IPS-NIHi7 (cell line): Measurements from ENCODE around the gene FYN.
"Not testable (repeated sequence)": the region's sequence is repeated elsewhere in the genome, so short reads cannot be mapped to it uniquely, and the experiment has no call there.

ENCODE experiments used
- DNase-seq: peaks from one replicate; pipeline ENCODE4 v3.0.0; 2012; ENCODE audit warnings: mixed read lengths; ENCODE audit errors: extremely low spot score

Gene FYN

DNA sequence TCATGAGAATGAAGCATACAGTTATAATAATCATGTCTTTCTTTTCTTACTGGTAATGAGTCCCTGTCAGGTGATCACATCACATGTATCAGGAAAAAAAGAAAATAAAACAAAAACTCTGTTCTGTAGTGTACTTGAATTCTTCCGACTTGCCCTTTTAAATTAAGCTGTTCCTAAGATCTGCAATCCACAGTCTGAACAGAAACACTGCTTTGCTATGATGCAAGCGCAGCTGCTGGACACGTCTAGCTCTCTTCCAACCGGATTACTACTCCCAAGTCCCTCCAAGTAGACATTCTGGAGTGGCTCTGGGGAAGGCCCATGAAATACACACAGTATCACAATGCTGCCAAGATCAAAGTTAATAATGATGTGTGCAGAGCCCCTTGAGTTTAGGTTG is 83.7 kb downstream of the FYN start:
- no peak for DNase-seq

DNA sequence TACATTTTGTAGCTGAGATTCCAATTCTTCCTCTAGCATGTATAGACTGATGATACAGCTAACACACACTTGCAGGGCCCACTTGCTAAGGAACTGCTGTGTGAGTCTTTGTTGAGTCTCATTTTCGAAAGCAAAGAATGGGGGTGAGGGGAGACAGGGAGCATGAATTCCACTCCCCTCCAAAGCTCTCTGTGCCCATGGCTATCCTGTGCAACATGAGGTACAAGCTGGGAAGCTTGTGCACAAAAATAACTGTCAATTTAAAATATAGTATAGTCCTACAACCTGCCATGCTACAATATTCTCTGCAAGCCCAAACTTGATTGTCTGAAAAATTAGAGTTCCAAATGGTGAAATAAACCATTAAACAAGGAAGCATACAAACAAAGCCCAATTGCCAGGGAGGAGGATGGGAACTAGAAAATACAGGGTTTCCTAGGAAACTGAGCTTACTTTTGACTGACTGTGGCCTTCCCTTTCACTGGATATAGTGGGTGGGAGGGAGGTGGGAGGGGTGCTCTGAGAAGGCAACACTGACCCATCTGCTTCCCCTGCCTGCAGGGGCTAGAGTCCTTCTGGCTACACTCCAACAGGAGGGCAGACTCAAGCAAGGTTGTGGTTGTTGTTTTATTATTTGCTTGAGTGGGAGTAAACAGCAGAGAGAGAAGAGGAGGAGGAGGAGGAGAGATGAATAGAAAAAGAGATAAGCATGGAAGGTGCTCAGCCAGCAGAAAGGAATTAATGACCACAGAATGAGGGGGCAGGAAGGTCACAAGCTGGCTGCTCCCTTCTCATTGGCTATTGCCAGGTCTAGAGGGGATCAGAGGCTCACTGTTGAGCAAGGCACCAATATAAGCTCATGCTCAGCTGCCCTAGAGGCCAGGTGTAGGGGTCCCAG is 84.6 kb downstream of the FYN start:
- DNase-seq, result no peak

DNA sequence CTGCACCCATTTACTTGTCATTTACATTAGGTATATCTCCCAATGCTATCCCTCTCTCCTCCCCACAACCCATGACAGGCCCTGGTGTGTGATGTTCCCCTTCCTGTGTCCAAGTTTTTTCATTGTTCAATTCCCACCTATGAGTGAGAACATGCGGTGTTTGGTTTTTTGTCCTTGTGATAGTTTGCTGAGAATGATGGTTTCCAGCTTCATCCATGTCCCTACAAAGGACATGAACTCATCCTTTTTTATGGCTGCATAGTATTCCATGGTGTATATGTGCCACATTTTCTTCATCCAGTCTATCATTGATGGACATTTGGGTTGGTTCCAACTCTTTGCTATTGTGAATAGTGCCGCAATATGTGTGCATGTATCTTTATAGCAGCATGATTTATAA is 87.1 kb downstream of the FYN start:
- DNase-seq, result not testable (repeated sequence)

DNA sequence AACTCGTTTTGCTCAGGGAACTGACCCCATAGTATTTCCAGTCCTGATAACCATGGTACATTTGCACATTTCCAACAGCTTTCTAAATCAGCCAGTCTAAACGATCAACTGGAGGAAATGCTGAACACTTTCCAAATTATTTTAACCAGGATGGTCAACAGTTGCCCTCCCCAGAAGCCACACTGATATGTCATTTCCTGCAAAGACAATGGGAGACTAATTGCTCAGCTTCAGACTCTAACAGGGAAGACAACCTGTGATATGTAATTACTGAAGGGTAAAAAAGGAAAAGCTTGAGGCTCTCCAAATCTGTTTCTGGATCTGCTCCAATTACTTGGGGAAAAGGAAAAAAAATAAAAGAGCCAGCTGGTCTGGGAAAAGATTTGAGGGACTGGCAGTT is 88.8 kb downstream of the FYN start:
- DNase-seq, result no peak

- no peak for DNase-seq
These were observed 90.3 kb downstream of the FYN start for GRCh38 chr6:111782887-111783466.

GRCh38 chr6:111782192-111782809 is 91.0 kb downstream of the FYN start:
- no peak for DNase-seq

DNA sequence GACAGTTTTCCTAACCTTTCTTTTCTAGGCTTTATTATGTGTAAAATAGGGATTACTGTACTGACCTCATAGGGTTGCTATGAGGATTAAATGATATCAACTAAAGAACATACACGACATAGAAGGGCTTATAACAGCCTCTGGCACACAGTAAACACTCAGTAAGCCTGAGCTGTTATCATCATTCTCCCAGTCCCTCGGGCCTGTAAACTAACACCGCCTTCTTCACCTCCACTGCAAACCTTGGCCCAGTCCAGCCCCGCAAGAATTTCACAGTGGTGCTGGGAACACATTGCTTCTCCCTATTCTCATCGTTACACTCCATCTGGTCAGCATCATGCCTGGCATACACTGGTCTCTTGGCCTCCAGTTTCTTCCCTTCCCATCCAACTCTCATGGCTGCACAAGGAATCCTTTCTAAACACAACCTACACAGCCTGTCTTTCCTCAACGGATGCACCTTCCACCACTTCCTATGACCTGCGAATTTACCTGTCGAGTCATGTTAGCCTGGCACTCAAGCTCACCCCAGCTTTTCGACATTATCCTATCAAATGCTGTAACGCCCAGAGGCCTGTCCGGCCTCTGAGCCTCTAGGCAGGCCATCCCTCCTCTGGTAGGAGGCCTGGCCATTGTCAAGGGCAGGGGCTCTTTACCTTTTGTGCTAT is 92.1 kb downstream of the FYN start:
- DNase-seq, result no peak

DNA sequence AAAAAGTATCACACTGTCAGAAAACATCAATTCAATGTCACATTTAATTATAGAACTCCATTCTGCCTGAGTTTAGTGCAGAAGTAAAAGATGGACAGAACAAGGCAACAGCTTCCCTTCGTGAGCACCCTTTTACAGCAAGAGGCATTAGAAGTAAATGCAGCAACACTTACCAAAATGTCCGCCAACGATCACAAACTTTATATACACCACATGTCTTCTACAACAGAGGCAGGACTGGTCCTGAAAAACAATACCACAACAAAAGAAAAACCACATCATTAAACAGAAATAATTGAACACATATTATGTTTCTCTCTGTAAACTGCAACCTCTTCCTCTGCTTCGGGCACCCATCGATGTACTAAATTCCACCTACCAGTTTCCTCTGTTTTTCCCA is 92.9 kb downstream of the FYN start:
- DNase-seq, result no peak

DNA sequence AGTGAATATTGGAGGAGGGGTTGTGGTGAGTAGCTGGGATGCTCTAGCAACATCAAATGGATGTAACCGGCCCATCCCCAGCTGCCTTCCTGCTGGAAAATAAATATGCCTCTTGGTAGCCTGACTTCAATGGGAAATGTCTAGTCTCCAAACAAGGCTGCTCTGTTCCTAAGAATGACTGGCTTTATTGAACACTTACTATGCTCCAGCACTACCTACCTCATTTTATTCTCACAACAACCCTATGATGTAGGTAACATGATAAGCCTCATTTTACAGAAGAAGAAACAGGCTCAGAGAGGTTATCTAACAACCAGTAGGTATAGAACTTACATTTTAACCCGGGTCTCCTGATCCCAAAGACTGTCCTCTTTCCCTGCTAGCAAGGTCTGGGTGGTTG is 93.6 kb downstream of the FYN start:
- no peak for DNase-seq

- no peak for DNase-seq
These were observed 94.2 kb downstream of the FYN start for GRCh38 chr6:111779031-111779430.

GRCh38 chr6:111777357-111777756 is 95.9 kb downstream of the FYN start:
- DNase-seq, result no peak

DNA sequence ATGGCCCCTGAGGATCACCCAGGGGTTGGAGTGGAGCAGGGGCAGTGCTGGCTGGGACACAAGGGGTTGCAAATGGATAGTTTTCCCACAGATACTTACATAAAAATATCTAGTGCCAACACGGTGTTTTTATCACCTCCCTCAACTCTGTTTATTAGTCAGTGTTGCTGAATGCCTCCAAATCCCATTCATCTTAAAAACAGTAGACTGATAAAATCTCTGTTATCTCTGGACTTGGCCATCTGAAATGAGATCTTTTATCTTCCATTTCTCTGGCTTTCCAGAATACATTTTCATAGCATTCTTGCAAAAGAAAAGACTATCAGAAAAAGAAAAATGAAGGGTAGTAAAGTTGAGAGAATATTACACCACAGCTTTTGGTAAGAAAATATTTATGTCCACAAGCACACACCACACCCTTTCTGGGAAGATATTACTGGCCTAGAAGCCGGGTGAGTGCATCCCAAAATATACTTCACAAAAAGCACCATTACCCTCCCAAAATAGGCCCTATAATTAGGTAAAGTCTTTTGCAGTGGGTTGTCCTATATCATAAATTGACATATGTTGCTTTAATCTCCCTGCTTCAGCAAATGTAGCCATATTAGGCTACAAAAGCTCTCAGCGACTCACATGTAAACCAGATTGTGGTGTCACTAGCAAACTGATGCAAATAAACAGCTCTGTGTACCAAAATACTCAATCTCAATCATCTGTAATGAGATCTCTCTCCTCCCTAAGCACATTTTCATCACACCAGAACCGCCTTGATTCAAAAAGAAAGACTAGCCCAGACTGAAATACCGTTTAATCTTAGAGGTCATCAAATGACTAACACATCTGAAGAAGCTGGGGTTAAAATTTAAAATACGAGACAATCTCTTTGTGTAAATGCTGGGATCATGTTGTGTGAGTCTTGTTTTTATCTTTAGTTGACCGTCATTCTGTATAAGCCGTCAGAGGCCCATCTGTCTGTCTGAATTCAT is 96.7 kb downstream of the FYN start:
- DNase-seq, result no peak

DNA sequence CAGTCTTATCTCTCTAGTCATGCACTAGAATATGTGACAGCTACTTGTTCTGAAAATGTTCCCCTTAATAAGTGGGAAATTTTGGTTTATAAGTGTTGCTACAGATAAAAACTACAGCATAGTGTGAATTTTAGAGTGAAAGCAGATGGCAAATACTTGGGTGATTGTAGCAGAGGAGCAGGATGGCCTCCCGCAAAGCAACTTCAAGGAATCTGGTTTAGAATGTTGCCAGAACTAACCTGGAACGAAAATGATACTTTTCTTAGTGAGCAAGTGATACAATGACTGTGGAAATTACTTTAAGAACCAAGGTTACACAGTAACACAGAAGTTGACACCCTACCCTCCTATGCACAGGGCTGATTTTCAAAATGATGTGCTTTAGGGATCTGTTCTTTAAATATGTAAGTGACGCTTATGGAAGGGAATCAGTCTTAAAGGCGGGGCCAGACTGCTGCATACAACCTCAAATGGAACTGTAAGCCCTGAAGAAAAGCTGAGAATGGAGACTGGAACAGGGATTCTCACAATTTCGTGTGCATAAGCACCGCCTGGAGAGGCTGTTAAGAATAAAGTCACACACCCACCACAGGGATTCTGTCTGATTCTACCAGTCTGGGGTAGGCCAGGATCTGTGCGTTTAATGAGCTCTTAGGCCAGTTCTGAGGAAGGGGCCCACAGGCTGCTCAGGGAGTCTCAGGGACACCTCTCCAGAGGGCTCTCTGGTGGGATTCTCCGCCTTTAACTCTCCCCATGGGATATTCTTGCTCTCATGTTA is 97.9 kb downstream of the FYN start:
- no peak for DNase-seq

DNA sequence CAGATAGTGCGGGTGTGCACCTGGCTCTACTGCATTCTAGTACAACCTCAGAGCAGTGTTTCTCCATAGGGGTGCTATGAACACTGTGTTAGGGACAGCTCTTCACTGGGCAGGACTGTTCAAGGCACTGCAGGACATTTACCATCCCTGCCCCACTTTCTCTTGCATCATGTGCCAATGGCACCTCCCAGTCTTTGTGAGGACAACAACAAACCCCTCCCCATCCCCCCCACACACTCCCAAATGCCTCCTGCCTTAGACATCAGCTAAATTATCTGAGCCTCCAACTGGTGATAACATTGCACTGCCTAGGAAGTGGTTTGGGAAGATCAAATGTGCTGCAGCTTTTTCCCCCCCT is 98.9 kb downstream of the FYN start:
- no peak for DNase-seq

DNA sequence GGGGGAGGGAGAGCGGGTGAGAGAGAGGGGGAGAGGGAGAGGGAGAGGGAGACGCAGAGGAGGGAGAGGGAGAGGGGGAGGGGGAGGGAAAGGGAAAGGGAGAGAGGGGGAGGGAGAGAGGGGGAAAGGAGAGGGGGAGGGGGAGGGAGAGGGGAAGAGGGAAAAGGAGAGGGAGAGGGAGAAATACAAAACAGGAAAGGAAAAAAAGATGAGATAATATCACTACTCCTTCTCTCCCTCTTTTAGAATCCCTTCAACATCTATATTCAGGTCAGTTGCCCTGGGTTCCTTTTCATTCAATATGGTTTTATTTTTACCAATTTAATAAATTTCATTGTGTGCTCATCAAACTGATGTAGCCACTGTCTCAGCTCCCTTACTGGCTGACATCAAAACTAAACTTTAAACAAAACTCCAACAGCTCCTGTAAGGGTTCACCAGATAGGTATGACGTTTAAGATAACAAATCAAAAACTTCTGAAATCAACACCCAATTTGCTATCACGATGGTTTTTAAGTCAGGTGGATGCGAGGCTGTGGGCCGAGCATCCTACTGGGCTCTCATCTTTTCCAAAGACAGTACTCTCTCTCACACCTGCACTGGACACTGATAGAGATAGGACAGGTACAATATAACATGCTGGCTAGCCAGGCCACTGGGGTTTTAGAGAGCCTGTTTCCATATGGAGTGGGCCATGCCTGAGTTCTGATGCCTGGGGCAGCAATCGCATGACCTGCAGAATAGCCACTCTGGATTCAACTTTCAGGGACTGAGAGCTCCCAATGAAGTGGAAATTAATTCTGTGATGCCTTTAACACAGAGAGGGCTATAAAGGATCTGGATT is 99.5 kb downstream of the FYN start:
- no peak for DNase-seq

DNA sequence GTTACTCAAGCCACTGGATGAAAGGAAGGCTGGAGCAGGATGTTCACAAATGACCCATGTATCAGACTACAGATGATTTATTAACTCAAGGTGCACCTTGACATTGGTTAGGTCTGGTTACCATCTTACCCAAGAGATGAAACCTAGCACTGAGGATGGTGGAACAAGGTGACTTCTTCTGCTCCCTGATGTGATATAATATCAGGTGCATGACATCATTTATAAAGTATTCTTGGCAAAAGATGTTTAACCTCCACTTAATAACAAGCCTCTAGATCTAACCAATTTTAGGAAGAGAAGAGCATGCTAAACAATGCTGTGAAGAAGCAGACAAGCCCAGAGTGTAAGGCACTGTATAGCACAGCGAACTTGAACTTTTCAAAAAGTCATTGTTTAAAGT is 100.9 kb downstream of the FYN start:
- no peak for DNase-seq

GRCh38 chr6:111771629-111772028 is 101.6 kb downstream of the FYN start:
- DNase-seq, result no peak

- no peak for DNase-seq
These were observed 102.2 kb downstream of the FYN start for GRCh38 chr6:111771094-111771432.

DNA sequence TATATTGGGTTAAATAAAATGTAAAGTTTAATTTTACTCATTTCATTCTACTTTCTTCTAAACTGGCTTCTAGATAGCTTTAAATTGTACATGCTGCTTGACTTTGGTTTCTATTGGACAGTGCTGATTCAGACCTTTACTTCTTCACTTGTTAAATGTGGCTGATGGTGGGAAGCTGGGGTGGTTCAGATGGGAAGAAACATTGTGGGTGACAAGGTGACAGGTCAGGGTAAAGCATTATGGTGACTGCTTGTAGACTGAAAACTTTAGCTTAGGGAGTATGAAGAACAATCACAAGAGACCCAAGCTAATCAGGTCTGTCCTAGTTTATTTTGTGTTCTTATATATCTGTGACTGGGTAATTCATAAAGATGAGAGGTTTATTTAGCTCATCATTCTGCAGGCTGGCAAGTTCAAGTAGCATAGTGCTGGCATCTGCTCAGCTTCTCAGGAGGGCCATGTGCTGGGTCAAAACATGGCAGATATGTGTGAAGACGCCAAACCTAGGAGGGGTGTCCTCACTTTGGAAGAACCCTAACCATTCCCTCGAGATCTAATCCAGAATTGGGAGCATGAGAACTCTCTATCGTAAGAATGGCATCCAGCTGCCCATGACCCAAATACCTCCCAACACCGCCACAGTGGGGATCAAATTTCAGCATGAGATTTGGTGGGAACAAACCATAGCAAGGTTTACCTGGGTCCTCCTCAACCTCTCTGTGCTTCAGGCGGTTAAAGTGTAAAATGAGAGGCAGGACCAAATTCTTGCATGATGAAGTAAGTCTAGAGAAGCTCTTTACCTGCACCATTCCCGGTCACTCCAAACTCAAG is 102.8 kb downstream of the FYN start:
- no peak for DNase-seq
